Testis (tissue), 3 donors: ENCODE measurements around the gene CD80. TPM values are rescaled to one million over a fixed set of nuclear protein-coding genes. Genes with fewer than 3 reads are reported as not detected.

Experiments used
- DNase-seq: peaks from one replicate; pipeline ENCODE4 v3.0.0-alpha.2; 2019
- H3K27ac ChIP-seq, 2 donors: fragments of 200-600 bp; sonication (generic); one replicate each; pipeline ENCODE4 v1.5.1; 2019
- H3K27me3 ChIP-seq: fragments of 200-600 bp; sonication (generic); one replicate; pipeline ENCODE4 v1.5.1; 2019
- H3K36me3 ChIP-seq: fragments of 200-600 bp; sonication (generic); one replicate; pipeline ENCODE4 v1.5.1; 2017; ENCODE audit warnings: low read depth; ENCODE audit errors: missing control alignments
- H3K4me1 ChIP-seq: fragments of 200-600 bp; sonication (generic); one replicate; pipeline ENCODE4 v1.5.1; 2019
- H3K4me3 ChIP-seq, 2 donors: fragments of 200-600 bp; sonication (generic); one replicate each; pipeline ENCODE4 v1.5.1; 2017 to 2019
- H3K9me3 ChIP-seq: fragments of 200-600 bp; sonication (generic); one replicate; pipeline ENCODE4 v1.5.1; 2017
- CTCF ChIP-seq, 3 experiments: fragments of 450-650 bp in 2 of 3; fragments of 200-600 bp in 1 of 3; sonication (generic) in 1 of 3; IDR thresholded peaks; one replicate each; pipeline ENCODE4 v1.5.1; 2016 to 2019; ENCODE audit warnings: antibody characterized with exemption in 3 of 3, mild to moderate bottlenecking in 2 of 3, moderate library complexity in 1 of 3
- POLR2A ChIP-seq: fragments of 450-650 bp; IDR thresholded peaks from one replicate; pipeline ENCODE4 v1.6.1; 2017; ENCODE audit warnings: antibody characterized with exemption, mild to moderate bottlenecking, moderate library complexity
- WGBS, 2 donors: methylation state at CpG; one replicate each; pipeline ENCODE4 v1.1.5; 2018; 5-methylcytosine and 5-hydroxymethylcytosine counted together
- intact Hi-C: fragments of 100-400 bp; cut with DNase I; formaldehyde crosslinking; loops from one replicate; pipeline ENCODE4 v1.15.1; 2023; ENCODE audit warnings: low total_unique reads
- polyA plus RNA-seq: library from polyadenylated mRNA; stranded (reverse); fragments of 350-450 nt; fragmentation: Illumina TruSeq; extraction: RNeasy Lipid Tissue Mini Kit (QIAGEN cat#74804); gene quantifications from one replicate; pipeline ENCODE4 v1.2.3, GENCODE V29; 2014; ENCODE audit warnings: low read depth, low replicate concordance; ENCODE audit not compliant: insufficient read depth
- total RNA-seq, 2 donors: library from RNA; depleted of rRNA; stranded (reverse); fragments of >200 nt; gene quantifications; one replicate each; pipeline ENCODE4 v1.2.3, GENCODE V29; 2016

Gene CD80
- total and polyA plus RNA-seq, 3 donors from 2014 or later = 0.42 to 2.0 (median 0.74) TPM

GRCh38 chr3:119498186-119499011 is 61.0 kb downstream of the CD80 start, which contains the start of gene TIMMDC1:
Gene TIMMDC1 (plus strand): TSS chr3:119498547. CDS start chr3:119498734, 187 bp downstream.
- no peak for TF ChIP-seq CTCF (IDR thresholded peaks at IDR 0.05)
- peak; percentile 40 for TF ChIP-seq POLR2A
- 0 to 1% methylated on average over 28 to 58 of the region's 58 CpGs for whole genome bisulfite sequencing, 2 donors
- no peaks in the 10 kb centered on the region for H3K36me3 ChIP-seq
- peak within 1 kb of the TSS; percentile 62 to 85 for H3K4me3 ChIP-seq
- H3K27me3 ChIP-seq = no peaks in the 10 kb centered on the region
- H3K27ac ChIP-seq = peak within 1 kb of the TSS; percentile 80 to 92
- intact Hi-C loops = no loop called here
- peak; percentile 98 for DNase-seq
- no peaks in the 10 kb centered on the region for H3K9me3 ChIP-seq
- peaks cover 15% of the 10 kb centered on the region for H3K4me1 ChIP-seq

- WGBS, 2 donors = 2 to 4% methylated on average over 8 of the region's 8 CpGs
- H3K36me3 ChIP-seq = no peaks in the 10 kb centered on the region
- peak overlapping the region; percentile 10 to 80 for H3K27ac ChIP-seq
- peak overlapping the region; percentile 62 to 85 for H3K4me3 ChIP-seq
- no peaks in the 10 kb centered on the region for H3K27me3 ChIP-seq
- H3K9me3 ChIP-seq = no peaks in the 10 kb centered on the region
- H3K4me1 ChIP-seq = peaks cover 15% of the 10 kb centered on the region
- DNase-seq = no peak
- no peak for TF ChIP-seq CTCF (IDR thresholded peaks at IDR 0.05)
- TF ChIP-seq POLR2A = no peak
- intact Hi-C loops = no loop called here
Observed at GRCh38 chr3:119497820-119498185, 61.6 kb downstream of the CD80 start.

GRCh38 chr3:119494597-119494996 is 64.8 kb downstream of the CD80 start:
- no peak overlapping the region for H3K27ac ChIP-seq
- 73 to 74% methylated on average over 2 of the region's 2 CpGs for whole genome bisulfite sequencing, 2 donors
- H3K4me3 ChIP-seq = no peak overlapping the region
- no peaks in the 10 kb centered on the region for H3K9me3 ChIP-seq
- peak in 1 of 3 experiments; percentile 4 for TF ChIP-seq CTCF (IDR thresholded peaks at IDR 0.05)
- no peak for TF ChIP-seq POLR2A
- no peak for DNase-seq
- intact Hi-C loops = no loop called here
- peaks cover 2% of the 10 kb centered on the region for H3K4me1 ChIP-seq
- H3K27me3 ChIP-seq = no peaks in the 10 kb centered on the region
- no peaks in the 10 kb centered on the region for H3K36me3 ChIP-seq

GRCh38 chr3:119492810-119493209 is 66.6 kb downstream of the CD80 start:
- Histone ChIP-seq H3K27ac (no peak overlapping the region), H3K9me3 (no peaks in the 10 kb centered on the region), H3K27me3 (no peaks in the 10 kb centered on the region), H3K4me3 (no peak overlapping the region), H3K36me3 (no peaks in the 10 kb centered on the region), H3K4me1 (no peaks in the 10 kb centered on the region)
- 81 to 95% methylated on average over 3 of the region's 3 CpGs for WGBS, 2 donors
- TF ChIP-seq POLR2A = no peak
- TF ChIP-seq CTCF (IDR thresholded peaks at IDR 0.05) = no peak
- intact Hi-C loops = no loop called here
- DNase-seq = no peak

- Histone ChIP-seq H3K4me3 (no peak overlapping the region), H3K27me3 (no peaks in the 10 kb centered on the region), H3K9me3 (no peaks in the 10 kb centered on the region), H3K36me3 (no peaks in the 10 kb centered on the region), H3K27ac (no peak overlapping the region), H3K4me1 (no peaks in the 10 kb centered on the region)
- DNase-seq = no peak
- no peak for TF ChIP-seq POLR2A
- TF ChIP-seq CTCF (IDR thresholded peaks at IDR 0.05) = no peak
- 89 to 91% methylated on average over 2 of the region's 2 CpGs for WGBS, 2 donors
- intact Hi-C loops = no loop called here
Observed at GRCh38 chr3:119492128-119492527, 67.3 kb downstream of the CD80 start.
